SU-DHL-6 (cell line): Measurements from ENCODE around the gene IBA57.

Source experiments
- EZH2phosphoT487 ChIP-seq: fragments of 200-600 bp; sonication (generic), shearing (Covaris generic); conservative IDR thresholded peaks from 2 replicates; pipeline ENCODE4 v1.6.1; 2018; ENCODE audit warnings: mild to moderate bottlenecking, antibody characterized with exemption, low read length, moderate library complexity, mixed read lengths
- TF ChIP-seq, protein P1 (sequence below): fragments of 200-600 bp; sonication (generic); IDR thresholded peaks from one replicate; pipeline ENCODE4 v1.5.1; 2017; ENCODE audit warnings: antibody characterized with exemption, mild to moderate bottlenecking, low read length, moderate library complexity; ENCODE audit not compliant: insufficient read depth, poor library complexity, severe bottlenecking

DNA sequence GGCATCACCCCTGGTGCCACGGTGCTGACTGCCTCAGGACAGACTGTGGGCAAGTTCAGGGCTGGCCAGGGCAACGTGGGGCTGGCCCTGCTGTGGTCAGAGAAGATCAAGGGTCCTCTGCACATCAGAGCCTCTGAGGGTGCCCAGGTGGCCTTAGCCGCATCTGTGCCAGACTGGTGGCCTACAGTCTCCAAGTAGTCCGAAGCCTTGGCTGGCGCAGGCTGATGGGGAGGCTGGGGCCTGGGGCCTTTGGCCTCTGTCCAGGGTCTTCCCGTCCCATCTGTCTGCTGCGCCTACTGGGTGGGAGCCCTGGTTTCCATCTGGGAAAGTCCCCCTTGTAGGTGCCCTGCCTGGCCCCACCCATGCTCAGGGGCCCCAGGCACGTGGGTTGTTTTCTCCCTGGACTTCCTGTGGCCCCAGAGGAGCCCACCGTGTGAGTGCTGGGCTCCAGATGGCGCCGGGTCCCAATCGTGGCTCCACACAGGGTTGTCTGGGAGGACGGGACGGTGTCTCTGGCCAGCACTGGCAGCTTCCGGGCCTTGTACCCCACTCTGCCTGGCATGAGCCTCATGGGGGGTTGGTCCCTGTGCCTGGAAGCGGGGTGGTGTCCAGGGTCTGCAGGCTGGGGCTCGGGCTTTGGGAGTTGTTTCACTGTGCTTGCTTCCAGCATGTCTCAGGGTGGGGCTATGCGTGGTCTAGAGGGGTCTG lies 9.9 kb downstream of the IBA57 start:
- TF ChIP-seq, protein P1, sequence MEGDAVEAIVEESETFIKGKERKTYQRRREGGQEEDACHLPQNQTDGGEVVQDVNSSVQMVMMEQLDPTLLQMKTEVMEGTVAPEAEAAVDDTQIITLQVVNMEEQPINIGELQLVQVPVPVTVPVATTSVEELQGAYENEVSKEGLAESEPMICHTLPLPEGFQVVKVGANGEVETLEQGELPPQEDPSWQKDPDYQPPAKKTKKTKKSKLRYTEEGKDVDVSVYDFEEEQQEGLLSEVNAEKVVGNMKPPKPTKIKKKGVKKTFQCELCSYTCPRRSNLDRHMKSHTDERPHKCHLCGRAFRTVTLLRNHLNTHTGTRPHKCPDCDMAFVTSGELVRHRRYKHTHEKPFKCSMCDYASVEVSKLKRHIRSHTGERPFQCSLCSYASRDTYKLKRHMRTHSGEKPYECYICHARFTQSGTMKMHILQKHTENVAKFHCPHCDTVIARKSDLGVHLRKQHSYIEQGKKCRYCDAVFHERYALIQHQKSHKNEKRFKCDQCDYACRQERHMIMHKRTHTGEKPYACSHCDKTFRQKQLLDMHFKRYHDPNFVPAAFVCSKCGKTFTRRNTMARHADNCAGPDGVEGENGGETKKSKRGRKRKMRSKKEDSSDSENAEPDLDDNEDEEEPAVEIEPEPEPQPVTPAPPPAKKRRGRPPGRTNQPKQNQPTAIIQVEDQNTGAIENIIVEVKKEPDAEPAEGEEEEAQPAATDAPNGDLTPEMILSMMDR = no peak
- no peak for TF ChIP-seq EZH2phosphoT487
